HG03354 (cell line): ENCODE results near the gene SIX4.
A peak's percentile ranks its signal among the peaks of the same experiment; 100 is the strongest.

Experiments
- ATAC-seq: cut with Tn5 transposase; IDR thresholded peaks from one replicate; pipeline ENCODE4 v1.9.1; 2021; ENCODE audit warnings: mild to moderate bottlenecking; ENCODE audit not compliant: unreplicated experiment, poor library complexity, severe bottlenecking

SIX4 gene

GRCh38 chr14:60722357-60723115, 1.6 kb downstream of the SIX4 start:
- peak; percentile 49 for ATAC-seq

- peak; percentile 1 for ATAC-seq
Observed at GRCh38 chr14:60722107-60722356, 2.1 kb downstream of the SIX4 start.

- ATAC-seq = peak; percentile 22
Observed at GRCh38 chr14:60721326-60722106, 2.6 kb downstream of the SIX4 start.

GRCh38 chr14:60720962-60721325, 3.2 kb downstream of the SIX4 start:
- ATAC-seq = no peak

- ATAC-seq = no peak
Observed at GRCh38 chr14:60720391-60720790, 3.8 kb downstream of the SIX4 start.

- ATAC-seq = no peak
Observed at GRCh38 chr14:60713513-60713912, 10.6 kb downstream of the SIX4 start.

GRCh38 chr14:60710494-60710893, 13.7 kb downstream of the SIX4 start:
- no peak for ATAC-seq

GRCh38 chr14:60707858-60708257, 16.3 kb downstream of the SIX4 start:
- no peak for ATAC-seq

GRCh38 chr14:60705100-60705499, 19.1 kb downstream of the SIX4 start:
- no peak for ATAC-seq

GRCh38 chr14:60700598-60700997, 23.6 kb downstream of the SIX4 start:
- ATAC-seq = no peak

GRCh38 chr14:60695327-60695726, 28.8 kb downstream of the SIX4 start:
- ATAC-seq = no peak

GRCh38 chr14:60691383-60692113, 32.6 kb downstream of the SIX4 start:
- ATAC-seq = no peak

- ATAC-seq = no peak
Observed at GRCh38 chr14:60686865-60687264, 37.3 kb downstream of the SIX4 start.

- no peak for ATAC-seq
Observed at GRCh38 chr14:60684203-60684602, 39.9 kb downstream of the SIX4 start.

- no peak for ATAC-seq
Observed at GRCh38 chr14:60681271-60681670, 42.9 kb downstream of the SIX4 start.

- ATAC-seq = no peak
Observed at GRCh38 chr14:60680511-60680910, 43.6 kb downstream of the SIX4 start.

GRCh38 chr14:60679566-60680258, 44.4 kb downstream of the SIX4 start:
- ATAC-seq = no peak

GRCh38 chr14:60677701-60678100, 46.5 kb downstream of the SIX4 start:
- ATAC-seq = no peak

GRCh38 chr14:60670989-60671388, 53.2 kb downstream of the SIX4 start:
- ATAC-seq = no peak

GRCh38 chr14:60668431-60669112, 55.6 kb downstream of the SIX4 start:
- no peak for ATAC-seq
